ENCODE measurements around the gene KCNT1. TPM values are rescaled to one million over a fixed set of nuclear protein-coding genes. Genes with fewer than 3 reads are reported as not detected.

KCNT1 gene
- total RNA-seq, 1 experiment from 2014 or later = 0.17 TPM

GRCh38 chr9:135766707-135767106, 64.7 kb downstream of the KCNT1 start:
- Histone ChIP-seq H3K9me3 (ENCODE audit: control insufficient read depth in 1 of 2, insufficient read depth in 1 of 2, low read depth in 1 of 2, low read length in 2 of 2) (peaks cover 5 to 8% of the 10 kb centered on the region in 2 experiments; a peak in 2 of 4 replicates), H2AFZ (ENCODE audit: low read depth, low read length, poor library complexity, severe bottlenecking) (no peak overlapping the region), H3K36me3 (ENCODE audit: control insufficient read depth in 1 of 2, insufficient read depth in 2 of 2, low read length in 2 of 2) (no peaks in the 10 kb centered on the region), H3K9ac (ENCODE audit: low read length) (no peak overlapping the region), H3K27me3 (ENCODE audit: insufficient read depth, low read length) (no peaks in the 10 kb centered on the region), H3K79me2 (ENCODE audit: insufficient read depth, low read length) (no peaks in the 10 kb centered on the region), H4K20me1 (ENCODE audit: insufficient read depth) (no peaks in the 10 kb centered on the region), H3K4me1 (ENCODE audit: control insufficient read depth in 1 of 2, insufficient read depth in 2 of 2, low read length in 2 of 2) (no peaks in the 10 kb centered on the region), H3K4me3 (replicated peaks in 1 of 2; ENCODE audit: low read depth in 1 of 2, low read length in 2 of 2) (no peak overlapping the region), H3K4me2 (ENCODE audit: low read length) (no peak overlapping the region), H3K27ac (ENCODE audit: low read depth, low read length) (no peak overlapping the region), H3K9me2 (ENCODE audit: insufficient read depth) (no peaks in the 10 kb centered on the region)
- no peak for DNase-seq (ENCODE audit: low read depth, low spot score)
- intact Hi-C loops (cut with micrococcal nuclease) = no loop called here
- no peak for ATAC-seq
- CTCF ChIA-PET = no interaction called here
- no TSS peak for BruUV-seq (replicated peaks)
- POLR2A ChIA-PET = no interaction called here
- TF ChIP-seq REST (IDR thresholded peaks at IDR 0.05; ENCODE audit: low read depth) = no peak
- no peak for TF ChIP-seq TCF7L2 (IDR thresholded peaks at IDR 0.05; ENCODE audit: borderline replicate concordance, extremely low read depth, insufficient read depth, insufficient read length)
- no peak for TF ChIP-seq JUND (IDR thresholded peaks at IDR 0.05)
- no peak for TF ChIP-seq RAD21 (IDR thresholded peaks at IDR 0.05; ENCODE audit: low read depth)
- no peak for TF ChIP-seq CEBPB (IDR thresholded peaks at IDR 0.05; ENCODE audit: low read depth)
- no peak for TF ChIP-seq ZFX (IDR thresholded peaks at IDR 0.05)
- no peak for TF ChIP-seq SRF (IDR thresholded peaks at IDR 0.05; ENCODE audit: low read depth)
- no peak for TF ChIP-seq POLR2A (IDR thresholded peaks at IDR 0.05; ENCODE audit: borderline replicate concordance, extremely low read depth, insufficient read depth, insufficient read length)
- no peak for TF ChIP-seq POLR2AphosphoS5 (IDR thresholded peaks at IDR 0.05; ENCODE audit: low read depth, low read length)
- TF ChIP-seq CBX3 (IDR thresholded peaks at IDR 0.05; ENCODE audit: low read depth) = no peak
- TF ChIP-seq YY1 (IDR thresholded peaks at IDR 0.05; ENCODE audit: extremely low read depth, insufficient replicate concordance, low read depth, low read length) = no peak
- no peak for TF ChIP-seq ZNF274 (IDR thresholded peaks at IDR 0.05; ENCODE audit: low read depth, low read length)
- TF ChIP-seq FOSL1 (IDR thresholded peaks at IDR 0.05; ENCODE audit: low read depth) = no peak
- RAD21 ChIA-PET (ENCODE audit: low non-redundant PET in 1 of 2, low total read pairs in 2 of 2, uncharacterized antibody in 2 of 2, unreplicated experiment in 2 of 2) = no interaction called here

All from HCT116 (cell line).